Measurements from ENCODE around the gene KLHDC8A. TPM values are rescaled to one million over a fixed set of nuclear protein-coding genes. Genes with fewer than 3 reads are reported as not detected.
A peak's percentile ranks its signal among the peaks of the same experiment; 100 is the strongest.

Gene KLHDC8A
- total and polyA plus RNA-seq, 2 of the 13 experiments (the other 11 are each of a cell fraction or from before 2014, with no cell fraction given), result not detected

GRCh38 chr1:205294175-205294917 lies 62.4 kb downstream of the KLHDC8A start (continued):
- TF ChIP-seq, protein P1, sequence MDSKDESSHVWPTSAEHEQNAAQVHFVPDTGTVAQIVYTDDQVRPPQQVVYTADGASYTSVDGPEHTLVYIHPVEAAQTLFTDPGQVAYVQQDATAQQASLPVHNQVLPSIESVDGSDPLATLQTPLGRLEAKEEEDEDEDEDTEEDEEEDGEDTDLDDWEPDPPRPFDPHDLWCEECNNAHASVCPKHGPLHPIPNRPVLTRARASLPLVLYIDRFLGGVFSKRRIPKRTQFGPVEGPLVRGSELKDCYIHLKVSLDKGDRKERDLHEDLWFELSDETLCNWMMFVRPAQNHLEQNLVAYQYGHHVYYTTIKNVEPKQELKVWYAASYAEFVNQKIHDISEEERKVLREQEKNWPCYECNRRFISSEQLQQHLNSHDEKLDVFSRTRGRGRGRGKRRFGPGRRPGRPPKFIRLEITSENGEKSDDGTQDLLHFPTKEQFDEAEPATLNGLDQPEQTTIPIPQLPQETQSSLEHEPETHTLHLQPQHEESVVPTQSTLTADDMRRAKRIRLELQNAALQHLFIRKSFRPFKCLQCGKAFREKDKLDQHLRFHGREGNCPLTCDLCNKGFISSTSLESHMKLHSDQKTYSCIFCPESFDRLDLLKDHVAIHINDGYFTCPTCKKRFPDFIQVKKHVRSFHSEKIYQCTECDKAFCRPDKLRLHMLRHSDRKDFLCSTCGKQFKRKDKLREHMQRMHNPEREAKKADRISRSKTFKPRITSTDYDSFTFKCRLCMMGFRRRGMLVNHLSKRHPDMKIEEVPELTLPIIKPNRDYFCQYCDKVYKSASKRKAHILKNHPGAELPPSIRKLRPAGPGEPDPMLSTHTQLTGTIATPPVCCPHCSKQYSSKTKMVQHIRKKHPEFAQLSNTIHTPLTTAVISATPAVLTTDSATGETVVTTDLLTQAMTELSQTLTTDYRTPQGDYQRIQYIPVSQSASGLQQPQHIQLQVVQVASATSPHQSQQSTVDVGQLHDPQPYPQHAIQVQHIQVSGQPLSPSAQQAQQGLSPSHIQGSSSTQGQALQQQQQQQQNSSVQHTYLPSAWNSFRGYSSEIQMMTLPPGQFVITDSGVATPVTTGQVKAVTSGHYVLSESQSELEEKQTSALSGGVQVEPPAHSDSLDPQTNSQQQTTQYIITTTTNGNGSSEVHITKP (CRISPR knock-in tag; IDR thresholded peaks at IDR 0.05; ENCODE audit: low read depth), result no peak; the same call in 1 of the 2 replicates
- TF ChIP-seq ZNF30 (CRISPR knock-in tag; IDR thresholded peaks at IDR 0.05) (no peak), ZNF614 (CRISPR knock-in tag; IDR thresholded peaks at IDR 0.05; ENCODE audit: borderline replicate concordance) (no peak; the same call in 1 of the 2 replicates), ZBTB34 (CRISPR knock-in tag; IDR thresholded peaks at IDR 0.05) (no peak), MZF1 (CRISPR knock-in tag; IDR thresholded peaks at IDR 0.05; ENCODE audit: borderline replicate concordance) (no peak), ZNF605 (CRISPR knock-in tag; IDR thresholded peaks at IDR 0.05) (no peak), ZNF619 (CRISPR knock-in tag; IDR thresholded peaks at IDR 0.05) (no peak), MAFF (IDR thresholded peaks at IDR 0.05; ENCODE audit: low read depth, low read length) (no peak; the same call in 1 of the 2 replicates), ZNF678 (CRISPR knock-in tag; IDR thresholded peaks at IDR 0.05) (0 out of 2 replicates have a peak, but pooled peaks have one; percentile 30), RAD51 (IDR thresholded peaks at IDR 0.05; ENCODE audit: borderline replicate concordance) (no peak), SMARCC2 (IDR thresholded peaks at IDR 0.05) (no peak), CENPX (CRISPR knock-in tag; IDR thresholded peaks at IDR 0.05) (no peak), SNAPC4 (CRISPR knock-in tag; IDR thresholded peaks at IDR 0.05) (no peak), ZKSCAN8 (CRISPR knock-in tag; IDR thresholded peaks at IDR 0.05; ENCODE audit: borderline replicate concordance) (no peak), NFIB (CRISPR knock-in tag; IDR thresholded peaks at IDR 0.05; ENCODE audit: borderline replicate concordance) (no peak), ZNF672 (CRISPR knock-in tag; IDR thresholded peaks at IDR 0.05) (no peak)

Data from HepG2 (cell line).